Measurements from ENCODE around the gene ADAMTS17. TPM values are rescaled to one million over a fixed set of nuclear protein-coding genes. Genes with fewer than 3 reads are reported as not detected.

ADAMTS17 gene
- total and polyA plus RNA-seq, 9 of the 15 experiments (the other 6 are each of a cell fraction or from before 2014, with no cell fraction given) = 0.01 to 0.14 (median 0.07) TPM; not detected in 6

DNA sequence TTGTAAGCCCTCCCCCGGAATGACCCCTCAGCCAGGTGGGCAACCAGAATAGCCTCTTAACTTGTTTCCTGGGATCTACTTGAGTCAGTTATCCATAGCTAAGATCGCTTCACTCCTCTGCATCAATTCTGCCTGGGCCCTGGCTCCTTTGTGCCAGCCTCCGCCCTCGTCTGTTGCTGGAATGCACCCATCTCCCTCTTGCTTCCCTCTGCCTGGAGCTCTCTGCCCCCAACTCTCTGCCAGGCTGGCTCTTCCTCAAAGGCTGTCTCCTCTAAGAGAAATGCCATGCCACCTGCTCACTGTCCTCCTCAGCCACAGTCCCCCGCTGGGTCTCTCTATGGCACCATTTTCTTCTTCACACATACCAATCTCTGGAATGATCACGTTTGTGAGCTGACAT is 240.8 kb downstream of the ADAMTS17 start:
- in situ Hi-C loops (cut with MboI) = no loop called here
- Histone ChIP-seq H2AFZ (ENCODE audit: low read depth, low read length) (no peak overlapping the region), H3K27ac (ENCODE audit: extremely low read depth, low read depth, low read length) (no peak overlapping the region), H3K9me1 (ENCODE audit: control insufficient read depth, insufficient read depth, low read length) (no peaks in the 10 kb centered on the region), H3K4me3 (no peak overlapping the region), H3K9ac (ENCODE audit: insufficient read depth in 1 of 2, low read depth in 2 of 2, low read length in 2 of 2) (no peak overlapping the region), H3K4me2 (ENCODE audit: insufficient read depth, low read length) (no peak overlapping the region), H3K27me3 (ENCODE audit: control insufficient read depth in 2 of 2, insufficient read depth in 2 of 2, low read length in 2 of 2) (peaks cover 6 to 48% of the 10 kb centered on the region in 2 experiments; a peak in 4 of 5 replicates), H3K79me2 (ENCODE audit: control insufficient read depth, insufficient read depth, low read length) (no peaks in the 10 kb centered on the region), H4K20me1 (replicated peaks; ENCODE audit: control insufficient read depth, insufficient read depth, low read length) (0 out of 2 replicates have a peak, but pooled peaks cover 3% of the 10 kb centered on the region), H3K36me3 (ENCODE audit: control insufficient read depth, insufficient read depth, low read length) (no peaks in the 10 kb centered on the region), H3K4me1 (replicated peaks in 1 of 2; ENCODE audit: control insufficient read depth in 2 of 2, insufficient read depth in 2 of 2, low read length in 2 of 2) (no peaks in the 10 kb centered on the region), H3K9me3 (replicated peaks; ENCODE audit: control insufficient read depth, insufficient read depth, low read depth, low read length) (no peaks in the 10 kb centered on the region)
- ATAC-seq = no peak
- ChIA-PET CTCF (ENCODE audit: low intra/inter-chr PET ratio) (no interaction called here), POLR2A (interaction anchor here (0.5 kb wide), 1 partner anchor 26 kb away, joined by 3 read pairs; no protein-coding TSS in a partner anchor)
- 0% methylated on average over 6 of the region's 6 CpGs for WGBS (ENCODE audit: insufficient coverage, low coverage, missing lambda C conversion rate)
- TF ChIP-seq ZFPM2 (CRISPR knock-in tag; IDR thresholded peaks at IDR 0.05) (no peak), PHF21A (IDR thresholded peaks at IDR 0.05; ENCODE audit: borderline replicate concordance, low read depth) (no peak), ESRRA (IDR thresholded peaks at IDR 0.05; ENCODE audit: borderline replicate concordance, low read depth) (no peak), HMGXB4 (CRISPR knock-in tag; IDR thresholded peaks at IDR 0.05) (no peak), SLC30A9 (CRISPR knock-in tag; IDR thresholded peaks at IDR 0.05) (no peak), HMGN3 (IDR thresholded peaks at IDR 0.05; ENCODE audit: borderline replicate concordance, extremely low read depth, insufficient read length, low read depth, low read length) (no peak), THAP12 (CRISPR knock-in tag; IDR thresholded peaks at IDR 0.05) (no peak), WHSC1 (IDR thresholded peaks at IDR 0.05; ENCODE audit: low read length) (no peak), OTX1 (CRISPR knock-in tag; IDR thresholded peaks at IDR 0.05) (no peak), MED1 (CRISPR knock-in tag; IDR thresholded peaks at IDR 0.05; ENCODE audit: borderline replicate concordance) (no peak), MYBL2 (IDR thresholded peaks at IDR 0.05; ENCODE audit: low read depth) (no peak), MYBL2 (CRISPR knock-in tag; IDR thresholded peaks at IDR 0.05; ENCODE audit: borderline replicate concordance) (no peak), ZNF445 (CRISPR knock-in tag; IDR thresholded peaks at IDR 0.05; ENCODE audit: low read depth) (no peak), TAF1 (IDR thresholded peaks at IDR 0.05; ENCODE audit: control insufficient read depth, extremely low read depth, insufficient read depth, low read length, severe bottlenecking) (no peak), ZNF79 (CRISPR knock-in tag; IDR thresholded peaks at IDR 0.05; ENCODE audit: low read depth) (no peak)
- TF ChIP-seq, protein P1, sequence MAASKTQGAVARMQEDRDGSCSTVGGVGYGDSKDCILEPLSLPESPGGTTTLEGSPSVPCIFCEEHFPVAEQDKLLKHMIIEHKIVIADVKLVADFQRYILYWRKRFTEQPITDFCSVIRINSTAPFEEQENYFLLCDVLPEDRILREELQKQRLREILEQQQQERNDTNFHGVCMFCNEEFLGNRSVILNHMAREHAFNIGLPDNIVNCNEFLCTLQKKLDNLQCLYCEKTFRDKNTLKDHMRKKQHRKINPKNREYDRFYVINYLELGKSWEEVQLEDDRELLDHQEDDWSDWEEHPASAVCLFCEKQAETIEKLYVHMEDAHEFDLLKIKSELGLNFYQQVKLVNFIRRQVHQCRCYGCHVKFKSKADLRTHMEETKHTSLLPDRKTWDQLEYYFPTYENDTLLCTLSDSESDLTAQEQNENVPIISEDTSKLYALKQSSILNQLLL (CRISPR knock-in tag; IDR thresholded peaks at IDR 0.05; ENCODE audit: borderline replicate concordance) = no peak
- TF ChIP-seq, protein P2, sequence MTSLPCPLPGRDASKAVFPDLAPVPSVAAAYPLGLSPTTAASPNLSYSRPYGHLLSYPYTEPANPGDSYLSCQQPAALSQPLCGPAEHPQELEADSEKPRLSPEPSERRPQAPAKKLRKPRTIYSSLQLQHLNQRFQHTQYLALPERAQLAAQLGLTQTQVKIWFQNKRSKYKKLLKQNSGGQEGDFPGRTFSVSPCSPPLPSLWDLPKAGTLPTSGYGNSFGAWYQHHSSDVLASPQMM (CRISPR knock-in tag; IDR thresholded peaks at IDR 0.05) = no peak
- FAIRE-seq = no peak
- BruUV-seq (replicated peaks) = no TSS peak
- DNase-seq (ENCODE audit: extremely low read depth in 1 of 4, low spot score in 3 of 4) = no peak
- intact Hi-C loops (cut with micrococcal nuclease) = no loop called here
